ENCODE data around the gene TXN2.

The TXN2 gene

GRCh38 chr22:36505998-36506635, 24.7 kb upstream of the TXN2 start:
- DNase-seq (ENCODE audit: low read depth), result no peak
- peak overlapping the region; percentile 52 for H3K4me3 ChIP-seq (ENCODE audit: low read depth, low read length)
- TF ChIP-seq CTCF (IDR thresholded peaks at IDR 0.05; ENCODE audit: control insufficient read depth, extremely low read depth, insufficient read depth), result no peak

GRCh38 chr22:36497910-36498665, 16.6 kb upstream of the TXN2 start:
- TF ChIP-seq CTCF (IDR thresholded peaks at IDR 0.05; ENCODE audit: control insufficient read depth, extremely low read depth, insufficient read depth), result no peak
- no peak overlapping the region for H3K4me3 ChIP-seq (ENCODE audit: low read depth, low read length)
- no peak for DNase-seq (ENCODE audit: low read depth)

GRCh38 chr22:36493690-36494110, 12.3 kb upstream of the TXN2 start:
- no peak for TF ChIP-seq CTCF (IDR thresholded peaks at IDR 0.05; ENCODE audit: control insufficient read depth, extremely low read depth, insufficient read depth)
- H3K4me3 ChIP-seq (ENCODE audit: low read depth, low read length), result no peak overlapping the region
- DNase-seq (ENCODE audit: low read depth), result no peak

GRCh38 chr22:36492109-36492508, 10.7 kb upstream of the TXN2 start:
- H3K4me3 ChIP-seq (ENCODE audit: low read depth, low read length), result no peak overlapping the region
- no peak for TF ChIP-seq CTCF (IDR thresholded peaks at IDR 0.05; ENCODE audit: control insufficient read depth, extremely low read depth, insufficient read depth)
- no peak for DNase-seq (ENCODE audit: low read depth)

GRCh38 chr22:36491155-36491554, 9.7 kb upstream of the TXN2 start:
- no peak overlapping the region for H3K4me3 ChIP-seq (ENCODE audit: low read depth, low read length)
- TF ChIP-seq CTCF (IDR thresholded peaks at IDR 0.05; ENCODE audit: control insufficient read depth, extremely low read depth, insufficient read depth), result no peak
- DNase-seq (ENCODE audit: low read depth), result no peak

- DNase-seq (ENCODE audit: low read depth), result no peak
- H3K4me3 ChIP-seq (ENCODE audit: low read depth, low read length), result no peak overlapping the region
- peak; percentile 53 for TF ChIP-seq CTCF (IDR thresholded peaks at IDR 0.05; ENCODE audit: control insufficient read depth, extremely low read depth, insufficient read depth)
These were observed 5.4 kb upstream of the TXN2 start for GRCh38 chr22:36486619-36487384.

All from LNCaP clone FGC (cell line).